Activated CD4-positive, CD25-positive, alpha-beta regulatory T cell treated with anti-CD3 and anti-CD28 coated beads, Interleukin-2, amount 50 U/mL, for 24 hours (primary cell): ENCODE measurements around the gene ELMO1.

ENCODE experiments used
- ATAC-seq, 2 donors: fragments of 150-1000 bp; cut with Tn5 transposase; one replicate each; pipeline ENCODE4 v1.10.0; 2021; ENCODE audit warnings: mild to moderate bottlenecking in 1 of 2, moderate library complexity in 1 of 2

ELMO1 gene

DNA sequence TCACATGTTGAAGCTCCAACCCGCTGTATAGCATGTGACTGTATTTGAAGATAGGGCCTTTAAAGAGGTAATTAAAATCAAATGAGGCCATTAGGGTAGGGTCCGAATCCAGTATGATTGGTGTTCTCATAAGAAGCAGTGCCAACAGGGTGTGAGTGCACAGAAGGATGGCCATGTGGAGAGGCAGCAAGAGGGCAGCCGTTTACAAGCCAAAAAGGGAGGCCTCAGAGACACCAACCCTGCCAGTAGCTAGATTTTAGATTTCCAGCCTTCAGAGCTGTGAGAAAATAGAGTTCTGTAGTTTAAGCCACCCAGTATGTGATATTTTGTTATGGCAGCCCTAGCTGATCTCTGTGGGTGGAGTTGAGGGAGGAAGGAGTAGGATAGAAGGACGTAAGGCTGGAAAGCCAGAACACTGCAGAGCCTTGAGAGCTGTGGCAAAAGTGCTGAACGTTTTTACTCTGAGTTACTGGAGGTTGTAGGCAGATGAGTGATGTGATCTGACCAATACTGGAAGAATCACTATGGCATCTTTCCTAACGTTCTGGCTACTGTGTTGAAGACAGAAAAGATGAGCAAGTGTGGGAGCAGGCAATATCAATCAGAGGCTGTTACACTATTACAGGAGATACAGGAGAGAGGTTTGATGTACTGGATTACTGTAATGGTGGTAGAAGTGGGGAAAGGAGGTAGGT lies 334.9 kb downstream of the ELMO1 start:
- ATAC-seq, result peak in 1 of 2 donors; percentile 59

- ATAC-seq, result no peak
These were observed 335.8 kb downstream of the ELMO1 start for GRCh38 chr7:37112876-37113275.

GRCh38 chr7:37112218-37112617 lies 336.4 kb downstream of the ELMO1 start:
- no peak for ATAC-seq

- no peak for ATAC-seq
These were observed 337.2 kb downstream of the ELMO1 start for GRCh38 chr7:37111459-37111858.

DNA sequence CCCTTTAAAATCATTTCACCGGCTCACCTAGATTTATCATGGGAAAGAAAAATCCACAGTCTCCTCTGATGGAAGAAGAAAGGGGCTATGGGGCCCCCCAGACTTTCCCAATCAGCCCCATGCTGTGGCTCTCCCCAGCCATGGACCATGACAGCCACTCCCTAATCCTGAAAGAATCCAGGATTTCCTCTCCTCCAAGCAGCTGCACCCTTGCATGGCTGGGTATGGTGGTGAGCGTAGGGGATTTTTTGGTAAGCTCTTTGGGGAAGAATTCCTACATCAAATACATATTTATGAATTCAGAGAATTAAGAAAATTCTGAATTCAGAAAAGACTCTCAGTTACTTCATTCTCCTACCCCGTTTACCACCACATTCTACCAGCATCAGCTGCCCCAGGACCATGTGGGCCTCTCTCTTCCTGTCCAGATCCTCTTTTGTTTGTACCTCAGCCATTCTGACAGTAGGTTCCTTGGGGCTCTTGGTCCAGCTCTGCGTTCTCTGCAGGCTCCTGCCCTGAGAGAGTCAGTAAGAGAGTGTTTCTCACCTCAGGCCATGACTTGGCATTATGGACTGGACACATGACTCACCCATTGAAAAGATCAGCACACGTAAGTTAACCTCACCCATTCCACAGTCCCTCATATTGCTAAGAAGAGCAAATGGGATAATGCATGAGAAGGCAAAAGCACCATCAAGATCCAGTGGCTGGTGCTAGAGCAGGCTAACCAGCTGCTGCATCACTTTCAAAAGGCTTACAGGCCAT lies 337.8 kb downstream of the ELMO1 start:
- ATAC-seq, result no peak

DNA sequence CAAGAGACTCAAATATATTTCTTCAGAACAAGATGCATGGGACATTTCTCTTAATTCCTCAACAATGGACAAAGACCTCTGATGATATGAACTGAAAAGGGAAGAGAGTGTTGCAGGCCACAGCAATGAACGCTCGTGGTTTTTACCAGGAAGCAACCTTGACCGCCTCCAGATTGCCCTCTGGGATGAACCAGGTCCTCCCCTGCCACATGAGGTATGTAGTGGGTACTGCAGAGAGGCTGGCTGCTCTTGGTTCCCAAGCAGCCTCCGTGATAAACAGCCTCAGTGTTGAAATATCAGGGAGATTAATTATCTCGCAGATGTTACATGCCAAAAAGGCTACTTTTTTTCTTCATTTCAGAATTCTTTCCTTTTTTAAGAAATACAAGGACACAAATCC lies 338.8 kb downstream of the ELMO1 start:
- ATAC-seq, result no peak

- no peak for ATAC-seq
These were observed 339.5 kb downstream of the ELMO1 start for GRCh38 chr7:37109016-37109683.

DNA sequence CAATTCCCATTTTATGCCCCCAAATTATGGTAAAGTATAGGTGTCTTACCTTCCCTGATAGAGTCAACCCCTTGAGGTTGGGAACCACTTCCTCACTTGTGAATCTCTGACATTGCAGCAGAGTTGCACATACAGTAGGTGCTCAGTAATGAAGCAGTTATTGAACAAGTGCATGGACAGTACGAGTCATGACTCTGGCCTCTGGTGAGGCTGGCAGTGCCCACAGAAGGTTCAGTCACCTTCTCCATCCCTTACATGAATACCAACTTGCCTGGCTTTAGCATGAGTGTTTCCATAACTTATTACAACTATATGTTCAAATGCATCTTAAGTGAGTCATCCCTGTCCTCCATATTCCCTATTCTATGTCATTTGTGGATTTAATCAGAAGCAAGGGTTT lies 340.0 kb downstream of the ELMO1 start:
- ATAC-seq, result no peak

DNA sequence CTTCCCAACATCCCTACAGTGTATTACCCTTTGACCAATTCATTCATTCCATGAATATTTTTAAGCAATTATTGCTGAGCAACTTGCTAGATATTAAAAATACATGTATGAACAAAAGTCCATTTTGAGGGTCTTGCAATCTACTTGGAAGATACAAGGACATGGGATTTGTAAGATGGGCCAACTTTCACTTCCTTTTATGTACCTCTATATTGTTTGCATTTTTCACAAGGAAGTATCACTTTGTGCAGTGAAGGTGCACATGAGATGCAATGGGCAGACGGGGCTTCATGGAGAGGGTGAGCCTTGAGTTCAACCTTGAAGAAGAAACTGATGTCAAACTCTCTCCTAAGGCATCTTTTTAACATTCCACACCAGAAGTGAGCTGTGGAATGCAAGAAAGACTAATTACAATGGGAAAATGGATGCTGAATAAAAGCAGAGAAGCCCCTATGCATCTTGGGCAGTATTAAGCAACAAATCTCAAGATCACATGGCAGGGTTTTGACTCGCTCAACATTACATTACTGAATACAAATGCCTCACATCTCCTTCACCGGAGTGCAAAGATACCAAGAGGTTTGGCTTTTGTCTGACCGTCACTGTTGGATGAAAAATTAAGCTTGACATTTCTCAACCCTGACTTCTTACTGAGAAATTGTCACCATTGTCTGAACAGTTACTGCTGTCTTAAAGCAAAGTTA lies 341.5 kb downstream of the ELMO1 start:
- ATAC-seq, result no peak

DNA sequence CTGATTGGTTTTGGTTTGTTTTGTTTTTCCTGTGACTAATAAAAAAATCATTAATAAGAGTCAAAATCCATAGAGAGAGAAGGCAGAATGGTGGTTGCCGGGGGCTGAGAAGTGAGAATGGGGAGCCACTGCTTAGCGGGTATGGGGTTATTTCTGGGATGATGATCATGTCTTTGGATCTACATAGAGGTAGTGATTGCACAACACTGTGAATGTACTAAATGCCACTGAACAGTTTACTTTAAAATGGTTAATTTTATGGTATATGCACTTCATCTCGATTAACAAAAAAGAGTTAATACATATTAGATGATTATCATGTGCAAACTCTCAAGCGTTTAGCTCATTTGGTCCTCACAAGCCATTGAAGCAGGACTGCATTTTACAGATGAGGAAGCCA lies 342.9 kb downstream of the ELMO1 start:
- no peak for ATAC-seq

- no peak for ATAC-seq
These were observed 343.7 kb downstream of the ELMO1 start for GRCh38 chr7:37104822-37105518.

DNA sequence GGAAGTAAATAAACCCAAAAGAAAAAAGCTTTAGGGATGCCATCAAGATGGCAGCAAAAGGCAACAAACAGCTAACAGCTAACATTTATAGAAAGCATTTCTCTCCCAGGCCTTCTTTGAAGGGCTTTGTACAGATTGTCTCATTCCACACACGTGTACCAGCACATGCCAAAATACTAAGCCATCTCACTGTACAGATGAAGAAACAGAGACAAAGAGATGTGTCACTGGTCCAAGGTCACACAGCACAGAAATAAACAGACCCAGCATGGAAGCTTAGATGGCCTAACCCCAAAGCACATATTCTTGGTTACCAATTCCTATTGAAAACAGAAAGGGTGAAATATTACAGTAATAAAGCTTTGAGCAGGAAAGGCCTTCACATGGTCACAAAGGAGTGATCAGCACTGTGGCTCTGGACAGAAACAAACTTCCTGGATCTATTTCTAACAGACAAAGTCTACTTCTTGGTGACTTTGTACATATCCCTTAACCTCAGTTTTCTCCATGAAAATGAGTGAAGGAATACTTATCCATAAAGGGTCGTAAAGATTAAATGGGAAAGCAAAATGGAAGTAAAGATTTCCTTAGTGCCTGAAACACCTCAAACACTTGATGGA lies 346.0 kb downstream of the ELMO1 start:
- ATAC-seq, result no peak

DNA sequence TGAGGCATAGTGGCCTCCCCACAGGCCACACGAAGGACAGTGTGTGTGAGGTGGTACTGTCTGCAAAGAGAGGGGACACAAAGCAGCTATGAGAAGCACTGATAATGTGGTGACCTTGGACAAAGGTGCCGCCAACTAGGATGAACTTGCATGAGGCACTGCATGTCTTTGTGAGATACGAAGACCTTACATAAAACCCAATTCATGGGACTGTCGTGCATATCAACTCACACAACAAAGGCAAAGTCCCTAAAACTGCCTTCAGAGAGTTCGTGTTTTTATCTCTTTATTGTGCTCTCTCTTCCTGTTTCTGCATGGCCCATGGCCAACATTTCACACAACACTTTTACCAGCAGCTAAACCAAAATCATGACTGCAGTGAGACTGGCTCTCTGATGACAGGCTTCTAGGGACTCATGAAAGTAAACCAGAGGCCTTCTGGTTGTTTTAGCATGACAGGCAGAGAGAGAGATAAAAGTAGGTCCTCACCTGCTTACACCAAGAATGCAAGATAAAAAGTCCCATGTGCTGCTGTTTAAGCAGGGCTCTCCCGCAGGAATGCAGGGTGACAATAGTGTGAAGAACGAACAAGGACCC lies 347.8 kb downstream of the ELMO1 start:
- ATAC-seq, result no peak

DNA sequence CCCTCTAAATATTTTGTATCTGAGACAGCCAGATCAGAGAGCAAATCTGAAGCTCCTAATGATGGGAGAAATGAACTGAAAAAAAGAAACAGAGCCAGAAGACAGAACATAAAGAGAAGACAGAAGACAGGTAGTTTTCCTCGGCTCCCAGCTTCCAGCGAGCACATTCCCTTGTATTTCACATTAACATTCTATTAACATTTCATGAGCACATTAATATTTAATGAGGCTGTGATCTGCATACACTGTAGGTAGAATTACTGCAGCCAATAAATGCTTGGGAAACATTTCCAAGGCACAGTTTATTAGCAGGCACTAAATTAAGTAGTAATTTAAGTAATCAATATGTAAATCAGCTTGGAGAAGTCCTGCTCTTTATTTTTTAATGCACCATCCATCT lies 349.9 kb downstream of the ELMO1 start:
- ATAC-seq, result no peak

DNA sequence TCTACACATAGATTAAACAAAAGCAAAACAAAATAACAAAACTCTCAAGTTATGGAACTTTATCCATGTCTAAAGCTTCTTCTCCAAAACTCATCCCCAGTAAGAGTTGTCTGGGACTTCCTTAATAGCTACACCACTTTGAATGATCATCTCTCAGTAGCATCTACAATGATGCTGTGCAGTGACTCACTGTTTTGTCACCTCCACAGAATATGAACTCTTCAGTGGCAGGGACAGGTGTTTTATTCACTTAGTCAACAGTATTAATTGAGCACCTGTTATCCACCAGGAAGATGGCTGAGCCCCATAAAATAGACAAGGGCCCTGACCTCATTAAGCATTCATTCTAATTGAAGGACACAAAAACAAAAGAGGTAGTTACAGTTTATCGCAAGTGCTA lies 350.7 kb downstream of the ELMO1 start:
- ATAC-seq, result peak; percentile 32 to 49

- ATAC-seq, result no peak
These were observed 351.4 kb downstream of the ELMO1 start for GRCh38 chr7:37097276-37097675.

DNA sequence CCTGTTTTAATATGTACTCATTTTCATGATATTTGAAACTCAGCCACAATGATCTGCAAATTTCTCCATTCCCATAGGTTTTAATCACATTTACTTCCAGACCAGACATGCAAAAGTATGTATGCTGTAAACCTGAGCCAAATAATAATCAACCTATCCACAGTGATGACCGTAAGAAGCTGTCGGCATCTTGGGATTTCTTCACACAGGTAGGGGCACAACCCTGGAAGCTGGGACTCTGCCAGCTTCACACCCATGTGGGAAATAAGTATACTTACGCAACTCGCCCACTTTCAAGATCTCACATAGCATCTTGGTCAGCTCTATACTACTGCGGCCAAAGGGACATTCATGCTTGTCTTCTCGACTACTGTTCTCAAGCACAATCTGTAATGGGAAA lies 352.3 kb downstream of the ELMO1 start:
- no peak for ATAC-seq

DNA sequence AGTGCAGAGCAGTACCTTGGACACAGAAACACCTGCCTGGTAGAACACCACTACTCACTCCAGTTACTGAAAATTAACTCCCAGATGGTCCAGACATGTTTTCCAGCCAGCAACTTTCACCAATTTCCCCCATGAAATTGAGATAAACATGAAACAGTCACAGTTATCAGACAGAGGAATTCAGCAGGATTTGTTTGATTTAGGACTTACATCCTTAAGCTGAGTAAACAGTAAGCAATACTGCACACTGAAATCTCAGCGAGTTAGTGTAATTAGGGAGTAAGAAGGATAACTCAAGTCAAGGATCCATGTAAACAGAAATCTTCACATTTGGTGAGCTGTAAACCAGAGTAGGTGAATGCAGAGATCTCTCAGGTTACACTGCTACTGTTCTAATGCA lies 353.5 kb downstream of the ELMO1 start:
- no peak for ATAC-seq

DNA sequence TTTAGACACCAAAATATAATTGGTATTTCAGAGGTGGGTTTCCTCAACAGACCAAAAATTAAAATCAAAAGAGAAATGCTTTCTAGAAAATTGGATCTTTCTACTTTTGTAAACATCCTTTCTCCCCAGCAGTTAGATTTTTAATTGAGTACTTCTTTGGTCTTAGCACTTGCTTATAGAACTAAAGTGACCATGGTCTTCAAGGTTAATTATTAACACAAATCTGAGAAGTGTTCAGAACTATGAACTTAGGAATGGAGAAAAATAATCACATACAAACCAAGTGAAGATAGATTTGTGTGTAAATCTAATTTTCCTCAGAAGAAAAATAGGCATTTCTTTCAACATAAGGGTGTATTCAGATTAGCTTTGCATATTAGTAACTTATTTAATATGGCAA lies 355.4 kb downstream of the ELMO1 start:
- ATAC-seq, result no peak

GRCh38 chr7:37092548-37092947 lies 356.1 kb downstream of the ELMO1 start:
- ATAC-seq, result no peak

DNA sequence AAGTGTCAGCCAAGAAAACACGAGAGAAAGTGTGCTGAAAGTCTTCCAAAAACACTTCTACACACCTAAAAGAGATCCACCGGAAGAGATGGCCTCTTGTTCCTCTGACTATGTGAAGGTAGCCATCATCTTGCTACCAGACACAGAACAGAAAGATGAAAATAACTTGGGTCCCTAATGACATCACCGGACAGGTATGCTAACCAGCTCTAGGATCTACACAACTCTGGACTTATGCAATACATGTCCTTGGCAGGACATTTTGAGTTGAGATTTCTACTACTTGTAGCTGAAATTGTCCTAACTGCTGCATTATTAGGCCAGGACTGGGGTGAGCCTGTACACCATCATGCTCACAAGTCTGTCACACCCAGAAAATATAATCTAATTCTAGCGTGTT lies 358.7 kb downstream of the ELMO1 start:
- ATAC-seq, result no peak

DNA sequence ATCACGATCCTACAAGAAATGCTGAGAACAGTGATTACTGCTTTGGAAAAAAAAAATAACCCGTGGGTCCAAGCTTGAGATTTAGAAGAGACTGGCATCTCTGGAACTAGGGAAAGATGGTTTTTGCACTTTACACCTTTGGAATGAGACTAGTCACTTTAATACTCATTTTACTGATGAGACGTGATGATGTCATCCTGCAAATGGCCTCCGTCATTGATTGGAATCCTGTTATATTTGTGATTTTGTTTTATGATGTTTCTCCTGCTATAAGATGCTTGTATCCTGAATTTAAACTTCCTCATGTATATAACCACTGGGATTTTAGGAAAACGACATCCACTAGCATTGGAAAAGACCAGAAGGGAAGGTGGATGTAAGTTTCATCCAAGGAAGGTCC lies 363.1 kb downstream of the ELMO1 start:
- ATAC-seq, result no peak
